Measurements from ENCODE around the gene MACROD2.

Gene MACROD2

GRCh38 chr20:16100111-16100510, 2104.8 kb downstream of the MACROD2 start:
- DNase-seq (ENCODE audit: low read depth in 2 of 2) = no peak

- no peak for DNase-seq (ENCODE audit: low read depth in 2 of 2)
These were observed 2105.5 kb downstream of the MACROD2 start for GRCh38 chr20:16100767-16101166.
